HS-27A (cell line): ENCODE data around the gene SHISA9.

Source experiments
- DNase-seq: peaks from one replicate; pipeline ENCODE4 v3.0.0-alpha.2; 2012; ENCODE audit warnings: low read depth, missing footprints

The SHISA9 gene

GRCh38 chr16:12951976-12952375 is 50.6 kb downstream of the SHISA9 start:
- no peak for DNase-seq

GRCh38 chr16:12958366-12958765 is 57.0 kb downstream of the SHISA9 start:
- DNase-seq, result no peak

- DNase-seq, result no peak
Measured at GRCh38 chr16:12959072-12959471, 57.7 kb downstream of the SHISA9 start.

GRCh38 chr16:12961626-12962025 is 60.2 kb downstream of the SHISA9 start:
- no peak for DNase-seq

- DNase-seq, result no peak
Measured at GRCh38 chr16:12964461-12964860, 63.1 kb downstream of the SHISA9 start.

GRCh38 chr16:12965274-12965804 is 63.9 kb downstream of the SHISA9 start:
- no peak for DNase-seq

GRCh38 chr16:12971241-12971640 is 69.8 kb downstream of the SHISA9 start:
- peak; percentile 84 for DNase-seq

- DNase-seq, result no peak
Measured at GRCh38 chr16:12972246-12972645, 70.8 kb downstream of the SHISA9 start.

- DNase-seq, result no peak
Measured at GRCh38 chr16:12975766-12976165, 74.4 kb downstream of the SHISA9 start.

- no peak for DNase-seq
Measured at GRCh38 chr16:12976496-12976895, 75.1 kb downstream of the SHISA9 start.

GRCh38 chr16:12976936-12977335 is 75.5 kb downstream of the SHISA9 start:
- DNase-seq, result no peak

GRCh38 chr16:12985516-12985915 is 84.1 kb downstream of the SHISA9 start:
- DNase-seq, result no peak

- DNase-seq, result no peak
Measured at GRCh38 chr16:12988071-12988470, 86.7 kb downstream of the SHISA9 start.

- no peak for DNase-seq
Measured at GRCh38 chr16:12992066-12992465, 90.7 kb downstream of the SHISA9 start.

- no peak for DNase-seq
Measured at GRCh38 chr16:12994402-12994801, 93.0 kb downstream of the SHISA9 start.

- DNase-seq, result no peak
Measured at GRCh38 chr16:12995721-12996372, 94.4 kb downstream of the SHISA9 start.

- DNase-seq, result no peak
Measured at GRCh38 chr16:12998361-12999085, 97.1 kb downstream of the SHISA9 start.

GRCh38 chr16:12999368-12999767 is 98.0 kb downstream of the SHISA9 start:
- DNase-seq, result no peak

GRCh38 chr16:13005721-13006247 is 104.4 kb downstream of the SHISA9 start:
- no peak for DNase-seq

- no peak for DNase-seq
Measured at GRCh38 chr16:13012601-13013000, 111.2 kb downstream of the SHISA9 start.

GRCh38 chr16:13013043-13013442 is 111.6 kb downstream of the SHISA9 start:
- DNase-seq, result no peak

GRCh38 chr16:13014476-13014875 is 113.1 kb downstream of the SHISA9 start:
- no peak for DNase-seq

- DNase-seq, result no peak
Measured at GRCh38 chr16:13018026-13018425, 116.6 kb downstream of the SHISA9 start.
